CD8-positive, alpha-beta memory T cell (primary cell): ENCODE results near the gene NCK2. TPM values are rescaled to one million over a fixed set of nuclear protein-coding genes. Genes with fewer than 3 reads are reported as not detected.

ENCODE experiments used
- CTCF ChIA-PET: fragments of 350-600 bp; sonication (Branson Sonifier 250); formaldehyde crosslinking; loops from one replicate; lab custom pipeline; 2021; ENCODE audit warnings: antibody characterized with exemption; lab: Charles Lee
- POLR2A ChIA-PET: fragments of 350-600 bp; sonication (Branson Sonifier 250); formaldehyde crosslinking; loops from one replicate; lab custom pipeline; 2021; ENCODE audit warnings: antibody characterized with exemption; lab: Charles Lee
- DNase-seq, 5 donors: peaks; one replicate each; pipeline versions ENCODE4 v3.0.0 to v3.0.0-alpha.2; 2020 to 2022; ENCODE audit warnings: mixed read lengths in 1 of 5
- H3K27ac ChIP-seq: one replicate; pipeline ENCODE4 v1.7.0; 2013; ENCODE audit warnings: low read depth, mild to moderate bottlenecking, low read length, moderate library complexity
- H3K27me3 ChIP-seq: 2 replicates; pipeline ENCODE4 v1.7.0; 2013; ENCODE audit warnings: low read length, mild to moderate bottlenecking; ENCODE audit not compliant: insufficient read depth, poor library complexity, severe bottlenecking
- H3K36me3 ChIP-seq: 2 replicates; pipeline ENCODE4 v1.7.0; 2013; ENCODE audit warnings: mild to moderate bottlenecking, low read length, moderate library complexity; ENCODE audit not compliant: insufficient read depth
- H3K4me1 ChIP-seq: 2 replicates; pipeline ENCODE4 v1.7.0; 2013; ENCODE audit warnings: mild to moderate bottlenecking, low read length, moderate library complexity; ENCODE audit not compliant: insufficient read depth
- H3K4me3 ChIP-seq: 2 replicates; pipeline ENCODE4 v1.7.0; 2013; ENCODE audit warnings: mild to moderate bottlenecking, low read length
- H3K9me3 ChIP-seq: 2 replicates; pipeline ENCODE4 v1.7.0; 2013; ENCODE audit warnings: mild to moderate bottlenecking, low read length
- H3K27ac Mint-ChIP-seq, 8 donors: one replicate each; pipeline ENCODE4 v1.8.0; 2020 to 2021; ENCODE audit warnings: mixed read lengths in 8 of 8, mild to moderate bottlenecking in 6 of 8, inconsistent platforms in 3 of 8, moderate library complexity in 3 of 8
- H3K27me3 Mint-ChIP-seq, 2 donors: one replicate each; pipeline ENCODE4 v1.8.0; 2020 to 2021; ENCODE audit warnings: mixed read lengths in 2 of 2, mild to moderate bottlenecking in 1 of 2, moderate library complexity in 1 of 2
- H3K36me3 Mint-ChIP-seq, 3 donors: one replicate each; pipeline ENCODE4 v1.8.0; 2020 to 2021; ENCODE audit warnings: mixed read lengths in 3 of 3, inconsistent platforms in 1 of 3, mild to moderate bottlenecking in 1 of 3
- H3K4me1 Mint-ChIP-seq, 3 donors: one replicate each; pipeline ENCODE4 v1.8.0; 2020 to 2021; ENCODE audit warnings: mixed read lengths in 3 of 3, inconsistent platforms in 1 of 3, mild to moderate bottlenecking in 1 of 3
- H3K4me3 Mint-ChIP-seq, 7 donors: one replicate each; pipeline ENCODE4 v1.8.0; 2020 to 2021; ENCODE audit warnings: mixed read lengths in 7 of 7, mild to moderate bottlenecking in 6 of 7, moderate library complexity in 4 of 7, inconsistent platforms in 2 of 7
- H3K9me3 Mint-ChIP-seq, 5 donors: one replicate each; pipeline ENCODE4 v1.8.0; 2020 to 2022; ENCODE audit warnings: mixed read lengths in 5 of 5, mild to moderate bottlenecking in 3 of 5, moderate library complexity in 2 of 5, inconsistent platforms in 1 of 5
- polyA plus RNA-seq: library from polyadenylated mRNA; unstranded; fragments of 300-500 nt; fragmentation: Illumina TruSeq; gene quantifications from one replicate; pipeline ENCODE4 v1.2.3, GENCODE V29; 2021
- total RNA-seq, 2 experiments: library from RNA; stranded (reverse); gene quantifications; one replicate each; pipeline ENCODE4 v1.2.3, GENCODE V29; 2021

NCK2 gene
- total and polyA plus RNA-seq, 3 experiments from 2014 or later: 72.4 to 77.9 (median 76.1) TPM

DNA sequence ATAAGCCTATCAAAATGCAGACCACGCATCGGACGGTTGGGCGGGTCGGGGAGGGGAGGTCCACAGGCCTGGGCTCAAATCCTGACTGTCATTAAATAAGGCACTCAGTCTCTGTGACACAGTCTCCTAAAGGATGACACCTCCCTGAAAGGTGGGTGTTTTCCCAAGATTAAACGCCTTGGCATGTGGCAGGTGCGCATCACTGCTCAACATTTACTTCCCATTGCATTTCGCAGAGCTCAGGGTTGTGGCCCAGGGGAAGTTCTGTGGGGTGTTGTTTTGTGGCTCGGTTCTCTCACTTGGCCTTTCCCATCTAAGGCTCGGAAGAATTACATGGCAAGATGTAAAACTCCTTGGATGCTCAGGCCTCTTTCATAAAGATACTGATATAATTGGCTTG, 107.4 kb downstream of the NCK2 start:
- Mint-ChIP-seq H3K9me3 (no peaks in the 10 kb centered on the region), H3K36me3 (peaks cover 11 to 40% (median 13%) of the 10 kb centered on the region in 3 donors), H3K27ac (peak overlapping the region; percentile 2 to 97 (median 65)), H3K4me1 (peaks cover 81 to 91% (median 90%) of the 10 kb centered on the region in 3 donors), H3K27me3 (peaks cover 0 to 2% of the 10 kb centered on the region in 2 donors), H3K4me3 (no peak overlapping the region)
- H3K4me1 ChIP-seq: peaks cover 57% of the 10 kb centered on the region
- H3K9me3 ChIP-seq: no peaks in the 10 kb centered on the region
- no peaks in the 10 kb centered on the region for H3K27me3 ChIP-seq
- DNase-seq: no peak
- POLR2A ChIA-PET: no interaction called here
- H3K4me3 ChIP-seq: no peak overlapping the region
- CTCF ChIA-PET: interaction anchor here (1.1 kb wide), 1 partner anchor 23 kb away, joined by 3 read pairs; no protein-coding TSS in a partner anchor
- H3K27ac ChIP-seq: no peak overlapping the region
- peaks cover 6% of the 10 kb centered on the region for H3K36me3 ChIP-seq

DNA sequence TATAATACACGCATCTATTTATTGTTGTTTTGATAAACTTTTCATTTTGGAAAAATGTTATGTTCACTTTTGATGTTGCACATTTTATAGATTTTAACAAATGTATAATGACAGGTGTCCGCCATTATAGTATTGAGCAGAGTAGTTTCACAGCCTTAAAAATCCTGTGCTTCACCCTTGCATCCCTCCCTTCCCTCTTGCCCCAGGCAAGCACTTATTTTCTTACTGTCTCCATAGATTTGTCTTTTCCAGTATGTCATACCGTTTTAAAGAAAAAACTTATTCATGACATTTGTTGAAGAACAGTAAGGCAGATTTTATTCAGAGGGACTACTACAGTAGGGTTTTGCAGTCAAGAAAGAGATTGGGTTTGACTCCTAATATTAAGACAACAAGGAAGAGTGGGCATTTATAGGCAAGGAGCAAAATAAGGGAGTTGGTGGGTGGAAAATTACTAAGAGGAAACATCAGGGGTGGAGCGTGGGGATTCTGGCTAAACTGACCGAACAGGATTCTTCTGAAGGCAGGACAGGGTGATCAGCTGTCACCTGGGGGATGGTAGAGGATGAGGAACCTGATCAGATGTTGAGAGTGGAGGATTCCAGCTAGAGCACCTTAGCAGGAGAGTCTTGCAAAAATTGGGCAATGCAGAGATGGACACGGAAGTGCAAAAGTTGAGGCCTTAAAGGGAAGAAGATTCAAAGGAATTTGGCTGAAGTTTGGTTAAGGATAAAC, 108.8 kb downstream of the NCK2 start:
- H3K4me3 Mint-ChIP-seq: peak overlapping the region in 4 of 7 donors; percentile 0 to 52 (median 3)
- no peaks in the 10 kb centered on the region for H3K9me3 ChIP-seq
- CTCF ChIA-PET: no interaction called here
- POLR2A ChIA-PET: no interaction called here
- H3K4me1 ChIP-seq: peaks cover 57% of the 10 kb centered on the region
- peak overlapping the region; percentile 23 to 93 (median 64) for H3K27ac Mint-ChIP-seq
- H3K9me3 Mint-ChIP-seq: no peaks in the 10 kb centered on the region
- no peaks in the 10 kb centered on the region for H3K27me3 ChIP-seq
- H3K27me3 Mint-ChIP-seq: no peaks in the 10 kb centered on the region
- H3K36me3 Mint-ChIP-seq: peaks cover 8 to 31% (median 9%) of the 10 kb centered on the region in 3 donors
- H3K4me1 Mint-ChIP-seq: peaks cover 82 to 92% (median 90%) of the 10 kb centered on the region in 3 donors
- no peaks in the 10 kb centered on the region for H3K36me3 ChIP-seq
- no peak for DNase-seq
- no peak overlapping the region for H3K27ac ChIP-seq
- H3K4me3 ChIP-seq: no peak overlapping the region

DNA sequence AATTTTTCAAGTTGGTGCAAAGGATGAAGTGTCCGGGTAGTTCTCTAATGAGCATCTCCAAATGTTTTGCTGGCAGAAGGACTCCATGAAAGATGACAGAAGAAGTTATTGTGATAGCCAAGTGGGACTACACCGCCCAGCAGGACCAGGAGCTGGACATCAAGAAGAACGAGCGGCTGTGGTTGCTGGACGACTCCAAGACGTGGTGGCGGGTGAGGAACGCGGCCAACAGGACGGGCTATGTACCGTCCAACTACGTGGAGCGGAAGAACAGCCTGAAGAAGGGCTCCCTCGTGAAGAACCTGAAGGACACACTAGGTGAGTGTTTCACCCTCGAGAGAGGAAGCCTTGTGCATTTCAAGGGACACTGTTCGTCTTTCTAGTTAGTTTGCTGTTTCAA, 110.3 kb downstream of the NCK2 start:
- CTCF ChIA-PET: no interaction called here
- no peak overlapping the region for H3K4me3 ChIP-seq
- H3K27me3 ChIP-seq: no peaks in the 10 kb centered on the region
- no peak overlapping the region for H3K27ac ChIP-seq
- H3K9me3 Mint-ChIP-seq: no peaks in the 10 kb centered on the region
- peak overlapping the region; percentile 85 to 98 (median 94) for H3K27ac Mint-ChIP-seq
- no peaks in the 10 kb centered on the region for H3K27me3 Mint-ChIP-seq
- peaks cover 82 to 92% (median 90%) of the 10 kb centered on the region in 3 donors for H3K4me1 Mint-ChIP-seq
- POLR2A ChIA-PET: no interaction called here
- no peak for DNase-seq
- H3K4me1 ChIP-seq: peaks cover 59% of the 10 kb centered on the region
- H3K36me3 Mint-ChIP-seq: peaks cover 8 to 31% (median 9%) of the 10 kb centered on the region in 3 donors
- H3K9me3 ChIP-seq: no peaks in the 10 kb centered on the region
- no peaks in the 10 kb centered on the region for H3K36me3 ChIP-seq
- peak overlapping the region in 6 of 7 donors; percentile 23 to 79 (median 45) for H3K4me3 Mint-ChIP-seq

DNA sequence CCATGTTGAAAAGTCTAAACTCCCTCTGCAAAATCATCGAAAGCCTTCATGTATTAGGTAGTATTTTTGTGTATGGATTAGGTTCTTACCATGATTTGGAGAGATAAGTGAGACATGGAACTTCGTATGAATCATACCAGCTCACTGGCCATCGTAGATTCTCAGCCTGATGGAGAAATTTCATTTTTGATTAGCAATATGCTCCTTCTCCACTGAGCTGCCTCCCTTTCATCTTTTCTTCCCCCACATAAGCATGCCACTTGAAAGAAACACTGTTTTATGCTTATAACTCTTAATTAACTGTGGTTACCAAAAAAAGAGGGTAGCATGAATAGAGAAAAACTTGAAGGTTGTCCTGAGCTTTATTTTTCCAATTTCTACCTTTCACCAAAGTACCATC, 111.9 kb downstream of the NCK2 start:
- Histone ChIP-seq H3K36me3 (no peaks in the 10 kb centered on the region), H3K9me3 (no peaks in the 10 kb centered on the region), H3K27ac (peak overlapping the region; percentile 57), H3K4me3 (peak overlapping the region; percentile 13), H3K4me1 (peaks cover 67% of the 10 kb centered on the region), H3K27me3 (no peaks in the 10 kb centered on the region)
- Mint-ChIP-seq H3K36me3 (peaks cover 8 to 33% (median 9%) of the 10 kb centered on the region in 3 donors), H3K4me1 (peaks cover 89 to 95% (median 94%) of the 10 kb centered on the region in 3 donors), H3K4me3 (peak overlapping the region; percentile 32 to 92 (median 80)), H3K27ac (peak overlapping the region; percentile 85 to 98 (median 94)), H3K27me3 (no peaks in the 10 kb centered on the region), H3K9me3 (no peaks in the 10 kb centered on the region)
- ChIA-PET CTCF (interaction anchor here (0.6 to 2.7 kb wide), 10 partner anchors 9 to 725 kb away, joined by 3 to 10 read pairs (median 3); no protein-coding TSS in a partner anchor), POLR2A (interaction anchor here (0.7 to 1.5 kb wide), 5 partner anchors 30 to 240 kb away, joined by 3 to 5 read pairs (median 3); no protein-coding TSS in a partner anchor)
- peak in 2 of 5 donors; percentile 49 to 60 for DNase-seq

DNA sequence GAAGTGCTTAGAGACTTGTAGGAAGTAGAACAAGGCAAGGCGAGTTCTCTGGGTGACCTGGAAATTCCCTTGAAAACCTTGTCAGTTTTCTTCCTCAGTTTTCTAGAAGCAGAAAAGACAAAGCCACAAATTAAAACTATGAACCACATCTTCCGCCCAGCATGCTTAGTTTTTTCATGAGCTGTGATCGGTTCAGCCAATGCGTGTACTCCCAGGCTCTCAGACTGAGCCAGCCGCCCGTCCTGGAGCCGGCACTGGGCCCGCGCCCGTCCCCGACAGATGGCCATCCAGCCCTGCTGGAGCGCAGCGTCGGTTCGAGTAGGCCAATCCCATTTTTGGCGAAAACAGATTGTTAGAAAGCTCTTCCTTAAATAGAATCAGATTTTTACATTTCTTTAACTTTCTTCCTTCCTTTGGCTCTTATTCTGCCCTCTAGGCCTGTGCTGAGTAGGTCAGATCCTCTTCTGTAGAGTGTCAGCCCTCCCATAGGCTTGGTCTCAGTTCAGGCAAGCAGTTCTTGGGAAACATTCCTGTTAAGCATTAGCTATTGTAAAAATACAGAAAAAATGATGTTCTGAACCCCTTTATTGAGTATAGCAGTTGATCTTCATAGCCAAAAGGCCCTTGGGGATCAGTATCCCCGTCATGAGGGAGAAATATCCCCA, 112.5 kb downstream of the NCK2 start:
- Histone ChIP-seq H3K4me3 (peak overlapping the region; percentile 23), H3K27ac (peak overlapping the region; percentile 57), H3K36me3 (peaks cover under 1% of the 10 kb centered on the region), H3K9me3 (no peaks in the 10 kb centered on the region), H3K27me3 (no peaks in the 10 kb centered on the region), H3K4me1 (peaks cover 72% of the 10 kb centered on the region)
- DNase-seq: peak; percentile 25 to 60 (median 40)
- Mint-ChIP-seq H3K27me3 (no peaks in the 10 kb centered on the region), H3K27ac (peak overlapping the region; percentile 85 to 98 (median 94)), H3K36me3 (peaks cover 8 to 33% (median 9%) of the 10 kb centered on the region in 3 donors), H3K4me1 (peaks cover 92 to 95% (median 94%) of the 10 kb centered on the region in 3 donors), H3K9me3 (no peaks in the 10 kb centered on the region), H3K4me3 (peak overlapping the region; percentile 67 to 92 (median 80))
- ChIA-PET CTCF (interaction anchor here (0.6 to 2.7 kb wide), 7 partner anchors 12 to 725 kb away, joined by 3 to 10 read pairs (median 3); no protein-coding TSS in a partner anchor), POLR2A (interaction anchor here (0.6 to 1.5 kb wide), 5 partner anchors 31 to 239 kb away, joined by 3 to 5 read pairs (median 4); no protein-coding TSS in a partner anchor)

DNA sequence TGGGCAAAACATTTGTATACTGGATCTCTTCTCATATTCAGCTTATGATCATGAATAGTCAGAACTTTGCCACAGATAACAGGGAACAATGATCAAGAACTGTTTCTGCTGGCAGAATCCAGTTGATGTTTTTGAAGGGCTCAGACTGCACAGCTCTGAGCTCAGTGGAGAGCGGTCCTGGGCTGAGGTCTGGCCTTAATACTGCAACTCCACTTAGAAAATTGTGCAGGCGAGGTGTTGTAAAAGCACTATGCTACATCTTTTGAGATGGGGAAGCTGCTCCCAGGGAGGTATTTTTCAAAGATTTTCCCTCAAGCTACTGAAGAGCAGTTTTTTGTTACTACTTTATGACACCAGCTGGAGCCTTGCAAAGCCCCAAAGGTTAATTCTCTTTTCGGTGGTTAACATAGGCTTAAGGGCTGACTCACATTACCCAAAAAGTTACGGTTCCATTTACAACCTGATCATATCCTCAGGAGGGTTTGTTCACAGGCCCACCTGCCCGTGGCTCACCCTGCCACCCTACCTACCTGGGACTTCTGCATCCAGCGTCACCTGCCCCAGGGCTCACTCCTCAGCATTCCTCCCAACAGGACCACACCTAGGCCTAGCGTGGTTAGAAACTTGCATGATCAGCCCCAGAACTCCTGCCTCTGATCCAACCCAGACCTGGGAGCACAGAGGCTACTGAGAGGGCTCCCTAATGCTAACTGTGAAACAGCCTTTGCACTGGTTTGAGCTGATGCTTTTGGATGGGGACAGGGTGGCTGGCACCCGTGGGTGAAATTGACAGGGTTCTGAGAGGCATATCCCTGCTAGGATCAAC, 114.4 kb downstream of the NCK2 start:
- H3K27me3 ChIP-seq: no peaks in the 10 kb centered on the region
- peaks cover 86% of the 10 kb centered on the region for H3K4me1 ChIP-seq
- peak overlapping the region; percentile 26 for H3K4me3 ChIP-seq
- peaks cover 12% of the 10 kb centered on the region for H3K36me3 ChIP-seq
- H3K9me3 ChIP-seq: no peaks in the 10 kb centered on the region
- peaks cover 95 to 97% (median 96%) of the 10 kb centered on the region in 3 donors for H3K4me1 Mint-ChIP-seq
- H3K36me3 Mint-ChIP-seq: peaks cover 3 to 36% (median 9%) of the 10 kb centered on the region in 3 donors
- no peak for DNase-seq
- H3K9me3 Mint-ChIP-seq: no peaks in the 10 kb centered on the region
- ChIA-PET POLR2A (interaction anchor here (0.5 kb wide), 1 partner anchor 14 kb away, joined by 4 read pairs; no protein-coding TSS in a partner anchor), CTCF (interaction anchor here (0.6 to 2.7 kb wide), 8 partner anchors 10 to 235 kb away, joined by 3 to 10 read pairs (median 3); no protein-coding TSS in a partner anchor)
- H3K27ac ChIP-seq: peak overlapping the region; percentile 21
- peak overlapping the region; percentile 12 to 85 (median 63) for H3K4me3 Mint-ChIP-seq
- H3K27me3 Mint-ChIP-seq: no peaks in the 10 kb centered on the region
- H3K27ac Mint-ChIP-seq: peak overlapping the region; percentile 85 to 98 (median 94)

DNA sequence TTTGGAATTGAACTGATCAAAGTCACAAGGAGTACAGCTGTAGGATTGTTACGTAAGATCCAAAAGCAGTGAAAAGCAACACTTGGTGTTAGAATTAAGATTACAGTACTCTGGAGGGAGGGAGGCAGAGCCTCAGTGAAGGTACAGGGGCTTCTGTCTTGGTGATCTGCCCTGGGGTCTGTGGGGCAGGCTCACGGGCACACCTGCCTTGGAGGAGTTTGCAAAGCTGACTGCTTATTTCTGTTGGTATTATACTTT, 114.9 kb downstream of the NCK2 start:
- Histone ChIP-seq H3K4me3 (peak overlapping the region; percentile 26), H3K27me3 (no peaks in the 10 kb centered on the region), H3K27ac (peak overlapping the region; percentile 21), H3K9me3 (no peaks in the 10 kb centered on the region), H3K4me1 (peaks cover 92% of the 10 kb centered on the region), H3K36me3 (peaks cover 12% of the 10 kb centered on the region)
- Mint-ChIP-seq H3K27me3 (no peaks in the 10 kb centered on the region), H3K27ac (peak overlapping the region; percentile 85 to 98 (median 94)), H3K4me1 (peaks cover 99 to 100% (median 99%) of the 10 kb centered on the region in 3 donors), H3K4me3 (peak overlapping the region in 6 of 7 donors; percentile 48 to 85 (median 72)), H3K36me3 (peaks cover 3 to 36% (median 9%) of the 10 kb centered on the region in 3 donors), H3K9me3 (no peaks in the 10 kb centered on the region)
- ChIA-PET POLR2A (no interaction called here), CTCF (interaction anchor here (1.0 to 1.7 kb wide), 2 partner anchors 9 to 60 kb away, joined by 3 to 4 read pairs; no protein-coding TSS in a partner anchor)
- no peak for DNase-seq
